Endodermal cell (in vitro differentiated cells): ENCODE data around the gene TIMM21. TPM values are rescaled to one million over a fixed set of nuclear protein-coding genes. Genes with fewer than 3 reads are reported as not detected.

Experiments
- DNase-seq: peaks from one replicate; pipeline ENCODE4 v3.0.0-alpha.2; 2017
- H3K27ac ChIP-seq: 2 replicates; pipeline ENCODE4 v1.5.1; 2013; ENCODE audit warnings: mild to moderate bottlenecking, low read depth, low read length, moderate library complexity
- H3K27me3 ChIP-seq: 2 replicates; pipeline ENCODE4 v1.6.1; 2013; ENCODE audit warnings: mild to moderate bottlenecking, low read length, moderate library complexity; ENCODE audit not compliant: insufficient read depth, control insufficient read depth, poor library complexity, severe bottlenecking
- H3K36me3 ChIP-seq: 2 replicates; pipeline ENCODE4 v1.7.0; 2013; ENCODE audit warnings: mild to moderate bottlenecking, low read length, moderate library complexity; ENCODE audit not compliant: control insufficient read depth, insufficient read depth
- H3K4me1 ChIP-seq: one replicate; pipeline ENCODE4 v1.7.0; 2013; ENCODE audit warnings: low read length; ENCODE audit not compliant: control insufficient read depth, insufficient read depth
- H3K4me3 ChIP-seq: 2 replicates; pipeline ENCODE4 v1.5.1; 2013; ENCODE audit warnings: mild to moderate bottlenecking, low read length, moderate library complexity
- H3K9ac ChIP-seq: 2 replicates; pipeline ENCODE4 v1.6.1; 2013; ENCODE audit warnings: mild to moderate bottlenecking, low read length, moderate library complexity; ENCODE audit not compliant: poor library complexity, severe bottlenecking; ENCODE audit errors: extremely low read depth
- H3K9me3 ChIP-seq: 2 replicates; pipeline ENCODE4 v1.6.1; 2013; ENCODE audit warnings: mild to moderate bottlenecking, low read length, moderate library complexity; ENCODE audit not compliant: control insufficient read depth
- H3K27ac Mint-ChIP-seq: 2 replicates; pipeline ENCODE4 v1.8.0; 2020; ENCODE audit warnings: mixed read lengths
- H3K27me3 Mint-ChIP-seq: 2 replicates; pipeline ENCODE4 v1.8.0; 2021; ENCODE audit warnings: mild to moderate bottlenecking, mixed read lengths; ENCODE audit not compliant: insufficient read depth
- H3K36me3 Mint-ChIP-seq: 2 replicates; pipeline ENCODE4 v1.8.0; 2020; ENCODE audit warnings: low read depth, mixed read lengths
- H3K4me1 Mint-ChIP-seq: 2 replicates; pipeline ENCODE4 v1.8.0; 2020; ENCODE audit warnings: mixed read lengths
- H3K4me3 Mint-ChIP-seq: 2 replicates; pipeline ENCODE4 v1.8.0; 2020; ENCODE audit warnings: mild to moderate bottlenecking, moderate library complexity, mixed read lengths
- H3K9me3 Mint-ChIP-seq: 2 replicates; pipeline ENCODE4 v1.8.0; 2020; ENCODE audit warnings: mild to moderate bottlenecking, mixed read lengths
- CTCF ChIP-seq: fragments of 200-600 bp; sonication (generic); conservative IDR thresholded peaks from 2 replicates; pipeline ENCODE4 v1.5.0; 2021; ENCODE audit warnings: antibody characterized with exemption, mild to moderate bottlenecking
- WGBS, 2 experiments: methylation state at CpG; one replicate each; pipeline versions ENCODE4 v1.1.5 to v1.1.7; 2013; ENCODE audit warnings: missing lambda C conversion rate in 2 of 2, mixed read lengths in 1 of 2; ENCODE audit not compliant: insufficient coverage in 1 of 2, insufficient read length in 1 of 2; 5-methylcytosine and 5-hydroxymethylcytosine counted together
- total RNA-seq, 2 donors: library from RNA; stranded (reverse); fragmentation: NEBNext Ultra II Directional in 1 of 2; extraction: Animal tissue kit (Norgen Biotek cat#: 25700) in 1 of 2; gene quantifications; 2 replicates in 1 of 2; 3 replicates in 1 of 2; pipeline ENCODE4 v1.2.1, GENCODE V29; 2021

The TIMM21 gene
- total RNA-seq, 2 donors from 2014 or later, result 28.8 to 30.2 TPM

- Histone ChIP-seq H3K27ac (no peak overlapping the region), H3K4me3 (no peak overlapping the region), H3K27me3 (no peaks in the 10 kb centered on the region), H3K4me1 (no peaks in the 10 kb centered on the region), H3K36me3 (no peaks in the 10 kb centered on the region), H3K9me3 (no peaks in the 10 kb centered on the region), H3K9ac (no peak overlapping the region)
- WGBS, 2 experiments, result 82 to 89% methylated on average over 2 of the region's 3 CpGs
- Mint-ChIP-seq H3K27me3 (peaks cover 4% of the 10 kb centered on the region), H3K4me3 (no peak overlapping the region), H3K27ac (no peak overlapping the region), H3K4me1 (peaks cover 4% of the 10 kb centered on the region), H3K9me3 (no peaks in the 10 kb centered on the region), H3K36me3 (no peaks in the 10 kb centered on the region)
- DNase-seq, result no peak
- TF ChIP-seq CTCF, result no peak
These were observed 46.4 kb downstream of the TIMM21 start for GRCh38 chr18:74194691-74195090.

- DNase-seq, result peak; percentile 63
- Mint-ChIP-seq H3K27me3 (peaks cover 4% of the 10 kb centered on the region), H3K27ac (no peak overlapping the region), H3K4me3 (peak overlapping the region; percentile 21), H3K36me3 (no peaks in the 10 kb centered on the region), H3K9me3 (no peaks in the 10 kb centered on the region), H3K4me1 (peaks cover 4% of the 10 kb centered on the region)
- H3K9me3 ChIP-seq, result no peaks in the 10 kb centered on the region
- no peak overlapping the region for H3K4me3 ChIP-seq
- TF ChIP-seq CTCF, result peak; percentile 97
- no peak overlapping the region for H3K9ac ChIP-seq
- 25 to 34% methylated on average over 5 to 7 of the region's 9 CpGs for WGBS, 2 experiments
- no peaks in the 10 kb centered on the region for H3K36me3 ChIP-seq
- no peaks in the 10 kb centered on the region for H3K4me1 ChIP-seq
- H3K27ac ChIP-seq, result no peak overlapping the region
- no peaks in the 10 kb centered on the region for H3K27me3 ChIP-seq
These were observed 48.1 kb downstream of the TIMM21 start for GRCh38 chr18:74196220-74197119.

- H3K27me3 Mint-ChIP-seq, result peaks cover 4% of the 10 kb centered on the region
- H3K36me3 ChIP-seq, result no peaks in the 10 kb centered on the region
- no peaks in the 10 kb centered on the region for H3K9me3 ChIP-seq
- no peak overlapping the region for H3K27ac ChIP-seq
- H3K9ac ChIP-seq, result no peak overlapping the region
- H3K27me3 ChIP-seq, result no peaks in the 10 kb centered on the region
- no peak overlapping the region for H3K4me3 ChIP-seq
- peak; percentile 48 for DNase-seq
- TF ChIP-seq CTCF, result no peak
- H3K4me1 ChIP-seq, result no peaks in the 10 kb centered on the region
- H3K4me3 Mint-ChIP-seq, result no peak overlapping the region
- H3K27ac Mint-ChIP-seq, result no peak overlapping the region
- H3K4me1 Mint-ChIP-seq, result peaks cover 4% of the 10 kb centered on the region
- H3K36me3 Mint-ChIP-seq, result no peaks in the 10 kb centered on the region
- no peaks in the 10 kb centered on the region for H3K9me3 Mint-ChIP-seq
- 74 to 90% methylated on average over 3 to 11 of the region's 11 CpGs for WGBS, 2 experiments
These were observed 49.5 kb downstream of the TIMM21 start for GRCh38 chr18:74197705-74198341.
